Measurements from ENCODE around the gene CCSER1. TPM values are rescaled to one million over a fixed set of nuclear protein-coding genes. Genes with fewer than 3 reads are reported as not detected.
"Not testable (repeated sequence)": the region's sequence is repeated elsewhere in the genome, so short reads cannot be mapped to it uniquely, and the experiment has no call there.

The CCSER1 gene
- total RNA-seq, 1 donor from 2014 or later: 9.0 TPM

GRCh38 chr4:90393215-90393614 is 266.0 kb downstream of the CCSER1 start:
- DNase-seq (ENCODE audit: low spot score) (no peak), ATAC-seq (no peak)
- intact Hi-C loops (cut with DNase I): no loop called here

- ATAC-seq (no peak), DNase-seq (ENCODE audit: low spot score) (no peak)
- intact Hi-C loops (cut with DNase I): no loop called here
These were observed 276.6 kb downstream of the CCSER1 start for GRCh38 chr4:90403781-90404180.

GRCh38 chr4:90407897-90408296 is 280.7 kb downstream of the CCSER1 start:
- DNase-seq (ENCODE audit: low spot score); intact Hi-C loops (cut with DNase I); ATAC-seq: not testable (repeated sequence)

GRCh38 chr4:90412786-90413185 is 285.6 kb downstream of the CCSER1 start:
- intact Hi-C loops (cut with DNase I); DNase-seq (ENCODE audit: low spot score); ATAC-seq: not testable (repeated sequence)

GRCh38 chr4:90415116-90415515 is 287.9 kb downstream of the CCSER1 start:
- no peak for ATAC-seq
- intact Hi-C loops (cut with DNase I): no loop called here

DNA sequence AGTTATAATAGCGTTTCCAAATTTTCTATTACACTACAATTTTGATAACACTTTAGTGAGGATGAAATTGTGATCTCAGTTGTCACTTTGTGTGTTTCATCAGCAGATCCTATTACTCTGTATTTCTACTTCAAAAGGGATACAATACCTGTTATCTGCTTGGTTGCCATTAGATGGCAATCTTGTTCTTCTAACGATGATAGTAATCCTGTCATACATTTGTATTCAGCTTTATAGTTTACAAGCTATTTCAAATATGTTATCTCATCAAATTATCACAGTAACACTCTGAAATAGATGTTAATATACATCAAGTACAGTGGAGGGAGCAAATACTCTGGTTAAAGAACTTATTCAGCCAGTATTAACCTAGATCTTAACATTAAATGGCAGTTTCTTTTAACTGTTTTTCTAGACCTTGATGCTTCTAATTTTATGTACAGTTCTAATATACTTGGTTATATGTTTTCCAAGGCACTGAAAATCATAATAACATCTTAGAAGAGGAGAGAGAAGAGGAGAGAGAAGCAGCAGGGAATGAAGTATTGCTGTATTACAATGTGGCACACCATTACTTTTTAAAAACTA is 292.0 kb downstream of the CCSER1 start:
- no peak for DNase-seq (ENCODE audit: low spot score)
- no peak for ATAC-seq
- intact Hi-C loops (cut with DNase I): no loop called here

More at GRCh38 chr4:90415116-90415515, 287.9 kb downstream of the CCSER1 start:
- DNase-seq (ENCODE audit: low spot score): no peak

DNA sequence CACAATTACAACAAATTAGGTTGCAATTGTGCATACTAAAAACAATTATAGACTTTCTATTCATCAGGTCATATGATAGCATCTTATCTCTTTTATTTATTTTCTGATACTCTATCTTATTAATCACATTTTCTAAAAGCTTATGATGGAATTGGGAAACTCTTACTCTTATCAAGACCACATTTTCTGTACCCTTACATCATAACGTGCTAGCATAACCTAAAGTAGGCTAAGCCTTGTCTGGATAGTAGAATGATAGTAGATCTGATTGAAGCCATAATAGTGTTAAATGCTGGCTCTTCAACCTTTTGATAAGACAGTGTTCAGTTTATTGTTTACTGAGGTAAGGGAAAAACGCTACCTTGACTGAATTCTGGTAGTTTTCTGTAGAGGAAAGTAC is 294.0 kb downstream of the CCSER1 start:
- ATAC-seq: no peak
- intact Hi-C loops (cut with DNase I): no loop called here
- DNase-seq (ENCODE audit: low spot score): no peak

- no peak for ATAC-seq
- intact Hi-C loops (cut with DNase I): no loop called here
- DNase-seq (ENCODE audit: low spot score): no peak
These were observed 298.7 kb downstream of the CCSER1 start for GRCh38 chr4:90425893-90426292.

- ATAC-seq: no peak
These were observed 311.3 kb downstream of the CCSER1 start for GRCh38 chr4:90438522-90438921.

DNA sequence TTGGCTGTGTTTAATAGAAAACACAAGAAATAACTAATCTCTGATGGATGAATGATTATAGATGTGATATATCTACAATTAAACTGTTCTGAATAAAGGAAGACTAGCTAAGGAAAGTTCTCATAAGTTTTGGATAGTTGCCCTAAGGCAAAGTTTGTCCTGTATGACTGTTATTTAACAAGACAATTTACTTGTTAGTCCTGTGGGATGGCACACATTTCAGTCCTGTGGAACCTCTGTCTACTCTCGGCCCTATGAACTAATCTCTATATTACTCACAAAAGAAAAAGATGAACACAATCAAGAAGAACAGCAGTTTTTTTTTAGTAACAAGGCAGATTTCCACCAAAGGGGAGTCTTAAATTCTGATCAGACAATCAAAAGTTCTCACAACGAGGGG is 314.6 kb downstream of the CCSER1 start:
- no peak for ATAC-seq
- DNase-seq (ENCODE audit: low spot score): no peak
- intact Hi-C loops (cut with DNase I): no loop called here

More at GRCh38 chr4:90438522-90438921, 311.3 kb downstream of the CCSER1 start:
- DNase-seq (ENCODE audit: low spot score): no peak
- intact Hi-C loops (cut with DNase I): no loop called here

- DNase-seq (ENCODE audit: low spot score) (no peak), ATAC-seq (no peak)
- intact Hi-C loops (cut with DNase I): no loop called here
These were observed 315.4 kb downstream of the CCSER1 start for GRCh38 chr4:90442619-90443018.

DNA sequence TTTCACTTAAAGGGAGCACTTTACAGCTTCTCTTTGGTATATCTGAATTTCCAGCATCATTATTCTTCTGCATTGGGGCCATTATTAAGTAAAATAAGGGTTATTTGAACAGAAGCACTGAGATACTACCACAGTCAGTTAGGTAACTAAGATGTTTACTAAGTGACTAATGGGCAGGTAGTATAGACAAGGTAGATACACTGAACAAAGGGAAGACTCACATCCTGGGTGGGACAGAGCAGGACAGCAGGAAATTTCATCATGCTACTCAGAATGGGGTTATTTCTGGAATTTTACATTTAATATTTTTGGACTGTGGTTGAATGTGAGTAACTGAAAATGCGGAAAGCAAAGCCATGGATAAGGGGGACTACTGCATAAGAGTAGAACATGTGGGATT is 316.0 kb downstream of the CCSER1 start:
- intact Hi-C loops (cut with DNase I): no loop called here
- ATAC-seq (no peak), DNase-seq (ENCODE audit: low spot score) (no peak)

GRCh38 chr4:90444904-90445303 is 317.7 kb downstream of the CCSER1 start:
- ATAC-seq (no peak), DNase-seq (ENCODE audit: low spot score) (no peak)
- intact Hi-C loops (cut with DNase I): no loop called here

DNA sequence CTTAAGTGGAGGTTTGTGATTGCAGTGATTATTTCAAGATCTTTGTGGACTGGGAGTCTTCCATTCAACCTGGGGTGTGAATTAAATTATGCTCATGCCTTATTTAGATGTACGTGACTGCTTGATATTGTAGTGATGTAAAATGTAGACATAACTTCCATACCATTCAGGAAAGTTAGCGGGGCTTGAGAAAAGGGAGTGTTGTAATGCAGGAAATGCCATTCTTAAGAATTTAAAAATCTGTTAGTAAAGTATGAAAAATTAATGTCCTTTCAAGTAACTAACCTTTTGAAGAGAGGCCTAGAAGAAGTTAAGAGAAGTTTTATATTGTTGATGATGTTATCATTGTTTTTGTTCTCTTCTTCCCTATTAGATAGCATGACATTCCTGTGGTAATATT is 318.2 kb downstream of the CCSER1 start:
- DNase-seq (ENCODE audit: low spot score): no peak
- intact Hi-C loops (cut with DNase I): no loop called here
- ATAC-seq: no peak

DNA sequence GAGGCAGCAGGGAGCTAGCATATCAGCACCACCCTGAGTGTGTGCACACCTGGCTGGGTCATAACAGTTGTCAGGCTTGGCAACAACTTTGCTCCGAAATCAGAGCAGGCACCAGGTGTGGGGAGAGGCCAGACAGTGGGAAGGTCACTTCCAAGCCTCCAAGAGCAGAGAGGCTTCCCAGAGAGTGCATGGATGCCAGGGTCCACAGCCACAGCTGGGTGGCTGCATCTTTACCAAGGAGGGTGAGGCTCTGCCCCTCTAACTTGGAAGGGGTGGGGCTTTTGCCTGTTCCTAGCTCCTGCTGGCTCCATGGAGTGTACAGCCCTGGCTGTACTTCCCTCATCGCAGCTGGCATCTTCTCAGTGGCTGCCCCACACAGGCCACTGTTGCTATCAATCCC is 322.4 kb downstream of the CCSER1 start:
- intact Hi-C loops (cut with DNase I): no loop called here
- DNase-seq (ENCODE audit: low spot score) (no peak), ATAC-seq (no peak)

DNA sequence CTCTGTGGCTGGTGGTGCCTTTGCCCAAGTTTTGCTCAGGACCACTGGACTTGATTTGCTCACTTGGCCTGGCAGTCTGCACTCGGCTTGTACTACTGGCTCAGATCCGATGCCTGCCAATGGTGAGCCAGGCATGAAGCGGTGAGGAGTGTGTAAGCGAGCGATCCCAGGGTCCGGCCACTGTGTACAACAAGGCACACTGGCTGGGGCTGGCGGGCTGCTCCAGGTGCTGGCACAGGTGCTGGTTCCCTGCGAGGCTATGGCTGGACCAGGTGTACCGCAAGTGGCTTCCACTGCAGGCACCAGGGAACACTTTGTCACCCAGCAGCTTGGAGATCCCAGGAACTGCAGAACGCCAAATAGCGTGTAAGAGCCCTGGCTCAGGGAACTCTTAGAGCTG is 329.7 kb downstream of the CCSER1 start:
- ATAC-seq (no peak), DNase-seq (ENCODE audit: low spot score) (no peak)
- intact Hi-C loops (cut with DNase I): no loop called here

GRCh38 chr4:90457817-90458216 is 330.6 kb downstream of the CCSER1 start:
- DNase-seq (ENCODE audit: low spot score): no peak
- ATAC-seq: no peak
- intact Hi-C loops (cut with DNase I): no loop called here

DNA sequence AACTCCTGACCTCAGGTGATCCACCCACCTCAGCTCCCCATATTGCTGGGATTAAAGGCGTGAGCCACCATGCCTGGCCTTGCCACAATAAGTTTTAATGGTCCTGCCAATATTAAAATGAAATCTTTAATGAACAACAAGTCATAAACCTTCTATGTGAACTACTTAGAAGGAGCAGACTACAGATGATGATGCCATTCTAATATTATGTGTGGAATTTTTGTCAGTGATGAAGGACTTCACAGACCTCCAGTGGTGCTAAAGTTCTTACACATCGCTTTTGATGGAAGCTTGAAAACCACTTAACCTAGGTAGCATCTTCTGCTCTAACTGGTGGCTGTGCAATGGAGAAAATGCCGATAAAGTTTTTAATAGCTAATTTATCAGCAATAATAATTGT is 331.4 kb downstream of the CCSER1 start:
- intact Hi-C loops (cut with DNase I): no loop called here
- ATAC-seq: no peak

DNA sequence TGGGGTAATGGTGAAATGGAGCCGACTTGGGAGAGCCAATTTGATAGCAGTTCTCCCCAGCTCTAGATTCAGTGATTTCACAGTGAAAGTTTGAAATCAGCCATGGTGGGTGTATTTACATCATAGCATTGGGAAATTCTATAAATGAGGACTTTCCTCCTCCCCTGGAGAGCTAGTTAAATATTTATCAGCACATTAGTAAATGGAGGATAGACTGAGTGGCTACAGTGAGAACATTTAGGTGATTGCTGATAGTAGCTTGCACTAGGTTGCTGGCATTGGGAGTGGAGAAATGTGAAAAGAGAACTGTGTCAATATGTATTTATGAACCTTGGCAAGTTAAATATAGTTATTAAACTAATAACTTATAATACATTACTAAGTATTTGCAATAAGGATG is 347.3 kb downstream of the CCSER1 start:
- DNase-seq (ENCODE audit: low spot score): no peak
- intact Hi-C loops (cut with DNase I): no loop called here
- ATAC-seq: no peak

More for the DNA sequence above, 331.4 kb downstream of the CCSER1 start:
- DNase-seq (ENCODE audit: low spot score): no peak

DNA sequence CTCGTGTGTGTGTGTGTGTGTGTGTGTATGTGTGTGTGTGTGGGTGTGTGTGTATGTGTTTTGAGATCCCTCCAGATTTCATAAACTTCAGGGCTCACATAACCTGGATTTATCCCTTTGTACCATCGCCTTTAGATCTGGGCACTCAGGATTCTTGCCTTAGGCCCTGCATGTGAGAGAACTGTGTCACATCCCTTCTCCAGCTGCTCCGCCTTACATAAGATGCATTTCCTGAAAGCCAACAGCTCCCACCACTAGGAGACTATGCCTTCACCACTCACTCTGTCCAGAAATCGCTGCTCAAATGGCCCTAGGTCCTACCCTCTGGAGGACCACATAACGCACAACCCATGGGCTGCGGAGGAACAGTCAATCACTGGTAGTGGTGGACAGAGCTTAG is 348.8 kb downstream of the CCSER1 start:
- intact Hi-C loops (cut with DNase I): no loop called here
- DNase-seq (ENCODE audit: low spot score) (no peak), ATAC-seq (no peak)

GRCh38 chr4:90476586-90476985 is 349.4 kb downstream of the CCSER1 start:
- DNase-seq (ENCODE audit: low spot score) (no peak), ATAC-seq (no peak)
- intact Hi-C loops (cut with DNase I): no loop called here
